Stimulated activated naive CD4-positive, alpha-beta T cell (primary cell): ENCODE measurements around the gene SLC44A2.

Experiments
- DNase-seq, 6 experiments: peaks; one replicate each; lab custom pipeline; 2025; lab: John Stamatoyannopoulos, UW

SLC44A2 gene

DNA sequence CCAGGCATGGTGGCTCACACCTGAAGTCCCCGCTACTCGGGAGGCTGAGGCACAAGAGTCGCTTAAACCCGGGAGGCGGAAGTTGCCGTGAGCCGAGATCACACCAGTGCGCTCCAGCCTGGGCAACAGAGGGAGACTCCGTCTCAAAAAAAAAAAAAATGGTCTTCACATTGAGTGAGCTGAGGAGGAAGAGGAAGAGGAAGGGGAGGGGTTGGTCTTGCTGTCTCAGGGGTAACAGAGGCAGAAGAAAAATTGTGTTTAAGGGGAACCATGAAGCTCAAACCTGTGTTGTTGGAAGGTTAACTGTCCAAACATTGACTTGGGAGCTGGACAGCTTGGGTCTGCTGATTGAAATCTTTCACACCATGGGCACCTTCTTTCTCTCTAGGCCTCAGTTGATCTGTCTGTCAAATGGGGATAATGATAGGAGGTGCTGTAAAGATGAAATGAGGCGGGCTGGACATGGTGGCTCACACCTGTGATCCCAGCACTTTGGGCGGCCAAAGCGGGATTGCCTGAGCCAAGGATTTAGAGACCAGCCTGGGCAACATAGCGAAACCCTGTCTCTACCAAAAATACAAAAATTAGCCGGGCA is 9.8 kb upstream of the SLC44A2 start:
- DNase-seq: no peak

DNA sequence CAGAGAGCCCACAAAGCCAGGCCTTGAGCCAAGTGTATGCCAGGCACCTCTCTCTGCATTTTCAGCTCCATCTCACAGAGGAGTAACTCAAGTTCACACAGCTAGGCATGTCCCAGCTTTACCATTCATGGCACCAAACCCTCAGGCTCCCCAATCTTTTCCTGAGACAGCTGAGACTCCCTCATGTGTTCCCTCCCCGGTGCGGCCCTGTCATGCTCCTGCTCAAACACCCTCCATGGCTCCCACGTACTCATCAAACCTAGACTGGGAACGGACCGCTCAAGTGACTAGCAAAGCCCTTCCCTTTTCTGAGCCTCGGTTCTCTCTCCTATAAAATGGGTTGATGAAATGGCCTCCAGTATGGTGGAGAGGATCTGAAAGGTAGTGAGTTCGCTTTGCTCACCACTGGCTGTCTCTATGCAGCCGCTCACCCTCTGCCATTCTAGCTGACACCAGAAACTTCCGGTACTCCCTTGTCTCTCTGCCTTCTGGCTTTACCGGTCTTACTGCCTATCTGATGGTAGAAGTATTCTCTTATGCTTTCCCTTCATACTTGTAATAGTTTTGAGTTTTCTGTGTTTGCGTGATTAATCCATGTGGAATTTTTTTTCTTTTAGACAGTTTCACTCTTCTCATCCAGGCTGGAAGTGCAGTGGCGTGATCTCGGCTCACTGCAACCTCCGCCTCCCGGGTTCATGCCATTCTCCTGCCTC is 7.8 kb upstream of the SLC44A2 start:
- no peak for DNase-seq

DNA sequence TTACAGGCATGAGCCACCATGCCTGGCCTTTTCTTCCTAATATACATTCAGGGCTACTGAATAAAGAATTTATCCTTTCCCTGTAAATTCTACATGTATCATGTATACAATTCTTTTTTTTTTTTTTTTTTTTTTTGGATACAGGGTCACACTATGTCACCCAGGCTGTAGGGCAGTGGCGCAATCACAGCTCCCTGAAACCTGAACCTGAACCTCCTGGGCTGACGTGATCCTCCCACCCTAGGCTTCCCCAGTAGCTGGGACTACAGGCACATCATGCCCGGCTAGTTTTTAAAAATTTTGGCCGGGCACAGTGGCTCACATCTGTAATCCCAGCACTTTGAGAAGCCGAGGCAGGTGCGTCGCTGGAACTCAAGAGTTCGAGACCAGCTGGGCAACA is 6.5 kb upstream of the SLC44A2 start:
- DNase-seq: no peak

- DNase-seq: no peak
Observed at GRCh38 chr19:10620786-10621185, 4.6 kb upstream of the SLC44A2 start.

DNA sequence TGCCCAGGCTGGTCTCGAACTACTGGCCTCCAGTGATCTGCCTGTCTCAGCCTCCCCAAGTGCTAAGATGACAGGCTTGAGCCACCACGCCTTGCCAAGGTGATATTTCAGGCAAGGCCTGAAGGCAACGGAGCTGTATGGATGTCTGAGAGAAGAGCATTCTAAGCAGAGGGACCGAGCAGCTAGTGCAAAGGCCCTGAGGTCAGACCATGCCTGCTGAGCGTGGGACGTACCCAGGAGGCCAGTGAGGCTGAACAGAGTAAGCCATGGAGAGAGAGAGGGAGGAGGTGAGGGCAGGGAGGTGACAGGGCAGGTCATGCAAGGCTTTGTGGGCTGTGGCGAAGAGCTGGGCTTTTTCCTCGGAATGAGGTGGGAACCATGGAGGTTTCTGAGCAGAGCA is 3.4 kb upstream of the SLC44A2 start:
- no peak for DNase-seq

DNA sequence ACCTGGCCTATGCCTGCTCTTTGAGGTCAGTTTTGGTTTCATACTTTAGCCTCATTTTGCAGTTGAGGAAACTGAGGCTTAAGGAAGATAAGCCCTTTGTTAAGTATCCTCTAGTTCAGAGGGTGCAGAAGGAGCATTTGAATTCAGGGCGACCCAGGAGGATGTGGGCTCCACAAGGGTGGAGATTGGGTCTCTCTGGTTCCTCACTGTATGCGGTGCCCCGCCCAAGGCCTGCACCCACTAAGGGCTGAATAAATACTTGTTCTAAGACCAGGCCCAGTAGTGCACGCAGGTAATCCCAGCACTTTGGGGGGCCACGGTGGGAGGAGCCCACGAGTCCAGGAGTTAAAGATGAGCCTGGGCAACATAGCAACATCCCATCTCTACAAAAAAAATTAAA is 768 bp upstream of the SLC44A2 start:
- DNase-seq: peak in 2 of 6 experiments; percentile 24 to 29

GRCh38 chr19:10625762-10626138 is 397 bp downstream of the SLC44A2 start:
- no peak for DNase-seq

GRCh38 chr19:10631874-10632273 is 6.5 kb downstream of the SLC44A2 start:
- DNase-seq: no peak

DNA sequence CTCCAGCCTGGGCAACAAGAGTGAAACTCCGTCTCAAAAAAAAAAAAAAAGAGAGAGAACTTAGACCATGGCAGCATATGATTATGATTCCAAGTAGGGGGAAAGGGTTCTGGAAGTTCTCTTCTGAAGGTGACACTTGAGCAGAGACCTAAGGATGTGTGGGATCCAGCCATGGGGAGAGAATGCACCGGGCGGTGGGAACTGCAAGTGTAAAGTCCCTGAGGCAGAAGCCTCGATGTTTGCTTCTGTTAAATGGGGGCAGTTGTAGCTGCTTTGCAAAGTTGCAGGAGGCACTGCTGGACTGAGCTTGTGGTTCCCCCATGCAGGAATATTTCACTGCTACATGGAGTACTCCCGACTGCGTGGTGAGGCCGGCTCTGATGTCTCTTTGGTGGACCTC is 9.1 kb downstream of the SLC44A2 start:
- DNase-seq: no peak

DNA sequence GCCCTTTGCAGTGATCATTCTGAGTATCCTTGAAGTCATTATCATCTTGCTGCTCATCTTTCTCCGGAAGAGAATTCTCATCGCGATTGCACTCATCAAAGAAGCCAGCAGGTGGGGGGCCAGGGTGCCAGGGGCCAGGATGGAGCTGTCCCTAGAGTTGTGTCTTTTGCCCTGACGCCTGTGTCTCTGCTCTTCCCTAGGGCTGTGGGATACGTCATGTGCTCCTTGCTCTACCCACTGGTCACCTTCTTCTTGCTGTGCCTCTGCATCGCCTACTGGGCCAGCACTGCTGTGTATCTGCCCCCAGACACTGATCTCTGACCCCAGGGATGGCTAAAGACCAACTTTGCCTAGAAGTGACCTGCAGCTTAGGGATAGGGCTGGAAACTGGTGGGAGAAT is 9.6 kb downstream of the SLC44A2 start:
- no peak for DNase-seq

- no peak for DNase-seq
Observed at GRCh38 chr19:10636304-10636972, 11.1 kb downstream of the SLC44A2 start.

GRCh38 chr19:10637894-10638293 is 12.5 kb downstream of the SLC44A2 start:
- no peak for DNase-seq

- no peak for DNase-seq
Observed at GRCh38 chr19:10639836-10640235, 14.5 kb downstream of the SLC44A2 start.

DNA sequence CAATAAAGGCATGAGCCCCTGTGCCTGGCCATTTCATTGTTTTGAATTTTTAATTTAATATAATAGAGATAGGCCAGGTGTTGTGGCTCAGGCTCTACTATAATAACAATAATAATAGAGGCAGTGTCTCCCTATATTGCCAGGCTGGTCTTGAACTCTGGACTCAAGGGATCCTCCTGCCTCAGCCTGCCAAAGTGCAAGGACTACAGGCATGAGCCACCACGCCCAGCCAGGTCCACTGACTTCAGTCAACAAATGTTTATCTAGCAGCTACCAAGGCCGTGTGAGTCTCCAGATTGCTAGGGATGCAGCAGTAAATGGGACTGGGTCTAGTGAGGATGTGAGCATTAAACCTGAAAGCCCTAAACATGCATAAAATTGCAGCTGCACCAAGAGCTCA is 15.0 kb downstream of the SLC44A2 start:
- no peak for DNase-seq

GRCh38 chr19:10641248-10641647 is 15.9 kb downstream of the SLC44A2 start:
- no peak for DNase-seq

DNA sequence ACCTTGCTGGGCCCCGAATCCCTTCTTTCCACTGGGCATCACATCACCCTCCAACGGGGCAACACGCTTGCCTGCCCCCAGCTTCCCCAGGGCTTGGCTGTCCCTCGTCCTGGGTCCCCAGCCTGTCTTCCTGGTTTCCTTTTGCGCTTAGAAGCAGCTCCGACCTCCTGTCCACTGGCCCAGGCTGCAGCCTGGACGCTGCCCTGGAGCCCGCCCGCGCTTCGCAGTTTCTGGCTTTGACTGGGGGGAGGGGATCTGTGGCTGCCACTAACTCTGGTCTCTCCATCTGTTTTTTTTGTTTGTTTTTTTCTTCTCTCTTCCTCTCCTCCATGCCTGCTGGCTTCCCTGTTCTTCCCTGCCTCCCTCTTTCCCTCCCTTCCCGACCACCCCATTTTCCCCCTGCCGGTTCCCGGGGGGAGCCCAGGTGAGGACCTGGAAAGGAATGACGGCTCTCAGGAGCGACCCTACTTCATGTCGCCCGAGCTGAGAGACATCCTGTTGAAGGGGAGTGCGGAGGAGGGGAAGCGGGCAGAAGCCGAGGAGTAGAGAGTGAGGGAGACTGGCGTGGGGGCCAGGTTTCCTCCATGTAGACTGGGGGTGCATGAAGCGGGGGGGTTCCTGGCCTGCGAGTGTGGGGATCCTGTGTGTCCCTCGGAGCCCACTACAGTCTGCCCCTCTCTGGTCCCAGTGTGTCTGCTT is 17.3 kb downstream of the SLC44A2 start:
- DNase-seq: no peak

GRCh38 chr19:10643172-10643967 is 18.0 kb downstream of the SLC44A2 start:
- no peak for DNase-seq

DNA sequence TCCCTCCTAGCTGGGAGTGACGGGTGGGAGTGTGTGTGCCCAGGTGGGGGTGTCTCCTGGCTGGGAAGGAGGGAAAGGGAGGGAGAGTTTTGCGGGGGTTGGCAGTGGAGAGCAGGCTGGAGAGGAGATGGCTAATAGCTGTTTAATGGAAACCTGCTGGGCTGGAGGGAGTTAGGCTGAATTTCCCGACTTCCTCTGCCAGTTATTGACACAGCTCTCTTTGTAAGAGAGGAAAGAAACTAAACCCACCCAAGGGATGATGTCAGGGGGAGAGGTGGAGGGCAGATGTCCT is 18.6 kb downstream of the SLC44A2 start:
- DNase-seq: no peak

DNA sequence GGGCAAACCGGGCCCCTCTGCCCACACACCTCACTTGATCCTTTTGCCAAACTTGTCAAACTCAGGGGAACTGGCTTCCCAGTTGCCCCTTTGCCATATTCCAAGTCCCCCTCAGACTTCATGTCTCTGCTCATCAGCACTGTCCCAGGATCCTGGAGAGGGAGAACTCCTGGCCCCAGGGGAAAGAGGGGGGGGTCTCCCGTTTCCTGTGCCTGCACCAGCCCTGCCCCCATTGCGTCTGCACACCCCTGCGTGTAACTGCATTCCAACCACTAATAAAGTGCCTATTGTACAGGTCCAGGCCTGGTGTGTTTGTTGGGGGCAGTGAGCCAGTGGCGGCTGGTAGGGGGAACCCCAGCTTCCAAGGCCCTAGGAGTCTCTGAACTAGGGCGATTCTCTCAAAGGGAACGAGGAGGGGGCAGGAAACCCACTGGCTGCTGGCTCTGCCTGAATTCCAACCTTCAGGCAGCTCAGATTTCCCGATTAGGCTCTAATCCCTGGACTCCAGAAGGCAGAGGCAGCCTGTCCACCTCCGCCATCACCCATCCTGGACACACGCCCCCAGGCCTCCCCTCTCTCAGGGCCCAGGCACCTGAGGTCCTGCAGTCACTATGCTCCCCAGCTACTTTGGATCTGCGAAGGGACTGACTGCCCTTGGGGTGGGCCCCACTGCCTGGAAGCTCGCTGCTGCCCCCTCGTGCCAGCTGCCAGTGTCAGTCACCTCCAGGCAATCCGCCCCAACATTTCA is 19.1 kb downstream of the SLC44A2 start:
- peak; percentile 67 to 86 (median 81) for DNase-seq

GRCh38 chr19:10646456-10647159 is 21.3 kb downstream of the SLC44A2 start:
- no peak for DNase-seq

DNA sequence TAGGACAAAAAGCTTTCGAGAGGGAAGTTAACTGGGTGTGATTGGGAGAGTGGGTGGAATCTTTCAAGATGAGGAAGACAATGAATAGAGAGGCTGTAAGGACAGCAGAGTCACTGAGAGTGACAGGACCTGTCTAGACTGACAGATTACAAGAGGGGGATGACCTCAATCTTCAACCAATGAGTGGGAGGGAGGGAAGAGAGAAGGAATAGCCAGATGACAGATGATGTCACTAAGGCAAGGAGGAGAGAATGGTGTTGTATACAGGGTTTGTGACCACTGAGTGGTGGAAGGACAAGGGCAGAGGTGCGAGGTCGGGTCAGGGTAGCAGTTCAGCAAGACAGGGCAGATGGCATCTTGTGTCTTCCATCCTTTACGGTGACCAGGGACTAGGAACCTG is 23.0 kb downstream of the SLC44A2 start:
- no peak for DNase-seq
